ENCODE data around the gene SLC39A3.
A peak's percentile ranks its signal among the peaks of the same experiment; 100 is the strongest.

The SLC39A3 gene

GRCh38 chr19:2703077-2703437 lies 36.8 kb downstream of the SLC39A3 start:
- DNase-seq (ENCODE audit: low read depth in 2 of 2), result no peak

GRCh38 chr19:2702170-2703076 lies 37.4 kb downstream of the SLC39A3 start, which contains the start of gene GNG7:
Gene GNG7, minus strand, starts transcription at chr19:2702694. Its CDS starts 182,006 bp downstream, at chr19:2520688.
- DNase-seq (ENCODE audit: low read depth in 2 of 2), result peak; percentile 66 to 71

- DNase-seq (ENCODE audit: low read depth in 2 of 2), result no peak
Measured at GRCh38 chr19:2701361-2702169, 38.3 kb downstream of the SLC39A3 start.

GRCh38 chr19:2700660-2701360 lies 39.0 kb downstream of the SLC39A3 start:
- no peak for DNase-seq (ENCODE audit: low read depth in 2 of 2)

GRCh38 chr19:2699413-2700140 lies 40.2 kb downstream of the SLC39A3 start:
- DNase-seq (ENCODE audit: low read depth in 2 of 2), result no peak

- DNase-seq (ENCODE audit: low read depth in 2 of 2), result no peak
Measured at GRCh38 chr19:2694196-2694595, 45.6 kb downstream of the SLC39A3 start.

- no peak for DNase-seq (ENCODE audit: low read depth in 2 of 2)
Measured at GRCh38 chr19:2693492-2694160, 46.2 kb downstream of the SLC39A3 start.

GRCh38 chr19:2691951-2692350 lies 47.9 kb downstream of the SLC39A3 start:
- no peak for DNase-seq (ENCODE audit: low read depth in 2 of 2)

- DNase-seq (ENCODE audit: low read depth in 2 of 2), result no peak
Measured at GRCh38 chr19:2690856-2691255, 49.0 kb downstream of the SLC39A3 start.

GRCh38 chr19:2686360-2686759 lies 53.5 kb downstream of the SLC39A3 start:
- no peak for DNase-seq (ENCODE audit: low read depth in 2 of 2)

GRCh38 chr19:2685204-2685704 lies 54.6 kb downstream of the SLC39A3 start:
- no peak for DNase-seq (ENCODE audit: low read depth in 2 of 2)

GRCh38 chr19:2683430-2684003 lies 56.3 kb downstream of the SLC39A3 start:
- no peak for DNase-seq (ENCODE audit: low read depth in 2 of 2)
